ENCODE measurements around the gene CPED1.

DNA sequence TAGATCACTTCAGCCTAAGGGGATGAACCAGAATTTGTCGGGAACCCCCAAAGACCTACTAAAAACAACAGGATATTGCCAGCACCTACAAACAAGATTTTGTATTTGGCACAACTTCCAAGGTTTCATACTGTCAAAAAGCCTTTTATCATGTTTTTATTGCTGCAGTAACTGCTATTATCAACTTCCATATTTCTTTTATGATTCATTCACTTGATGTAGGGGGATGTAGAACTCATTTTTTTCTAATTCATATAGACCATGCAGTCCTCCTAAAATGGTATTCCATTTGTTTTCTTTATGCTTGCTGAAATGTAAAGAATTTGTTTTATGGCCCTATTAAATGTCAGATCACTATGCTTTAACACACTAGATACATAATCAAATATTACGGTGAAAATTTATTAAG, 310.3 kb downstream of the CPED1 start:
- TF ChIP-seq SIN3A (IDR thresholded peaks at IDR 0.05; ENCODE audit: borderline replicate concordance, insufficient read depth, low read length) = no peak
- TF ChIP-seq POLR2AphosphoS5 (IDR thresholded peaks at IDR 0.05; ENCODE audit: low read depth, low read length) = no peak
- TF ChIP-seq, protein P1, sequence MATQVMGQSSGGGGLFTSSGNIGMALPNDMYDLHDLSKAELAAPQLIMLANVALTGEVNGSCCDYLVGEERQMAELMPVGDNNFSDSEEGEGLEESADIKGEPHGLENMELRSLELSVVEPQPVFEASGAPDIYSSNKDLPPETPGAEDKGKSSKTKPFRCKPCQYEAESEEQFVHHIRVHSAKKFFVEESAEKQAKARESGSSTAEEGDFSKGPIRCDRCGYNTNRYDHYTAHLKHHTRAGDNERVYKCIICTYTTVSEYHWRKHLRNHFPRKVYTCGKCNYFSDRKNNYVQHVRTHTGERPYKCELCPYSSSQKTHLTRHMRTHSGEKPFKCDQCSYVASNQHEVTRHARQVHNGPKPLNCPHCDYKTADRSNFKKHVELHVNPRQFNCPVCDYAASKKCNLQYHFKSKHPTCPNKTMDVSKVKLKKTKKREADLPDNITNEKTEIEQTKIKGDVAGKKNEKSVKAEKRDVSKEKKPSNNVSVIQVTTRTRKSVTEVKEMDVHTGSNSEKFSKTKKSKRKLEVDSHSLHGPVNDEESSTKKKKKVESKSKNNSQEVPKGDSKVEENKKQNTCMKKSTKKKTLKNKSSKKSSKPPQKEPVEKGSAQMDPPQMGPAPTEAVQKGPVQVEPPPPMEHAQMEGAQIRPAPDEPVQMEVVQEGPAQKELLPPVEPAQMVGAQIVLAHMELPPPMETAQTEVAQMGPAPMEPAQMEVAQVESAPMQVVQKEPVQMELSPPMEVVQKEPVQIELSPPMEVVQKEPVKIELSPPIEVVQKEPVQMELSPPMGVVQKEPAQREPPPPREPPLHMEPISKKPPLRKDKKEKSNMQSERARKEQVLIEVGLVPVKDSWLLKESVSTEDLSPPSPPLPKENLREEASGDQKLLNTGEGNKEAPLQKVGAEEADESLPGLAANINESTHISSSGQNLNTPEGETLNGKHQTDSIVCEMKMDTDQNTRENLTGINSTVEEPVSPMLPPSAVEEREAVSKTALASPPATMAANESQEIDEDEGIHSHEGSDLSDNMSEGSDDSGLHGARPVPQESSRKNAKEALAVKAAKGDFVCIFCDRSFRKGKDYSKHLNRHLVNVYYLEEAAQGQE (IDR thresholded peaks at IDR 0.05; ENCODE audit: insufficient read depth in 1 of 2, low read depth in 2 of 2, low read length in 2 of 2) = no peak
- no peak for TF ChIP-seq TAF1 (IDR thresholded peaks at IDR 0.05; ENCODE audit: borderline replicate concordance, insufficient read depth, low read length)
